B cell (primary cell): ENCODE data around the gene BLTP2. TPM values are rescaled to one million over a fixed set of nuclear protein-coding genes. Genes with fewer than 3 reads are reported as not detected.

Experiments
- ATAC-seq: fragments of 200-7000 bp; cut with Tn5 transposase; one replicate; pipeline ENCODE4 v1.10.0; 2021; ENCODE audit warnings: low read depth, mild to moderate bottlenecking, moderate number of reproducible peaks, moderate library complexity
- CTCF ChIA-PET: fragments of 350-600 bp; sonication (Branson Sonifier 250); formaldehyde crosslinking; loops from one replicate; lab custom pipeline; 2021; ENCODE audit warnings: antibody characterized with exemption, inconsistent platforms; lab: Charles Lee
- POLR2A ChIA-PET: fragments of 350-600 bp; sonication (Branson Sonifier 250); formaldehyde crosslinking; loops from one replicate; lab custom pipeline; 2021; ENCODE audit warnings: antibody characterized with exemption; lab: Charles Lee
- DNase-seq: peaks from one replicate; pipeline ENCODE4 v3.0.0; 2013
- H2AFZ ChIP-seq: 2 replicates; pipeline ENCODE4 v1.6.1; 2012; ENCODE audit warnings: mild to moderate bottlenecking, low read depth, low read length; ENCODE audit not compliant: insufficient read depth, poor library complexity, severe bottlenecking
- H3K27ac ChIP-seq, 2 donors: 1 replicate in 1 of 2; 2 replicates in 1 of 2; pipeline ENCODE4 v1.5.1; 2012 to 2013; ENCODE audit warnings: low read length in 2 of 2, mild to moderate bottlenecking in 2 of 2, moderate library complexity in 1 of 2
- H3K27me3 ChIP-seq, 4 experiments: fragments of 200-600 bp in 1 of 4; sonication (generic) in 1 of 4; replicated peaks in 1 of 4; 1 replicate in 2 of 4; 2 replicates in 2 of 4; pipeline versions ENCODE4 v1.6.1 to v1.7.0; 2013 to 2016; ENCODE audit warnings: low read length in 3 of 4, mild to moderate bottlenecking in 2 of 4, mixed read lengths in 1 of 4, moderate library complexity in 1 of 4; ENCODE audit not compliant: insufficient read depth in 4 of 4, control insufficient read depth in 3 of 4; ENCODE audit errors: control extremely low read depth in 1 of 4
- H3K36me3 ChIP-seq, 2 experiments: replicated peaks in 1 of 2; 1 replicate in 1 of 2; 2 replicates in 1 of 2; pipeline versions ENCODE4 v1.6.1 to v1.7.1; 2013; ENCODE audit warnings: low read length in 1 of 2; ENCODE audit not compliant: insufficient read depth in 2 of 2, control insufficient read depth in 1 of 2; ENCODE audit errors: control extremely low read depth in 1 of 2, extremely low read depth in 1 of 2
- H3K4me1 ChIP-seq, 2 donors: fragments of 200-600 bp in 1 of 2; sonication (generic) in 1 of 2; 1 replicate in 1 of 2; 2 replicates in 1 of 2; pipeline versions ENCODE4 v1.5.1 to v1.6.1; 2013 to 2017; ENCODE audit warnings: low read length in 2 of 2; ENCODE audit not compliant: control insufficient read depth in 2 of 2, insufficient read depth in 2 of 2
- H3K4me2 ChIP-seq: replicated peaks from 2 replicates; pipeline ENCODE3; 2012; ENCODE audit warnings: mild to moderate bottlenecking, low read depth, low read length; ENCODE audit not compliant: poor library complexity, severe bottlenecking
- H3K4me3 ChIP-seq, 5 experiments: fragments of 200-600 bp in 1 of 5; sonication (generic) in 1 of 5; 1 replicate in 3 of 5; 2 replicates in 2 of 5; pipeline versions ENCODE4 v1.5.1 to v1.7.0; 2011 to 2016; ENCODE audit warnings: low read length in 4 of 5, mild to moderate bottlenecking in 4 of 5, low read depth in 2 of 5, control low read depth in 1 of 5, moderate library complexity in 1 of 5; ENCODE audit not compliant: insufficient read depth in 1 of 5; ENCODE audit errors: control extremely low read depth in 1 of 5, extremely low read depth in 1 of 5
- H3K79me2 ChIP-seq: fragments of 200-600 bp; sonication (generic); one replicate; pipeline ENCODE4 v1.6.0; 2016; ENCODE audit warnings: low read length; ENCODE audit not compliant: control insufficient read depth, insufficient read depth
- H3K9ac ChIP-seq: fragments of 200-600 bp; sonication (generic); 2 replicates; pipeline ENCODE4 v1.6.1; 2017; ENCODE audit warnings: mild to moderate bottlenecking, low read length, moderate library complexity
- H3K9me3 ChIP-seq, 3 donors: one replicate each; pipeline versions ENCODE4 v1.6.1 to v1.7.1; 2013; ENCODE audit warnings: low read length in 2 of 3; ENCODE audit not compliant: control insufficient read depth in 2 of 3, insufficient read depth in 1 of 3; ENCODE audit errors: control extremely low read depth in 1 of 3
- H4K20me1 ChIP-seq: 2 replicates; pipeline ENCODE4 v1.6.0; 2012; ENCODE audit warnings: mild to moderate bottlenecking, low read length; ENCODE audit not compliant: insufficient read depth, control insufficient read depth, poor library complexity, severe bottlenecking
- H3K27ac Mint-ChIP-seq: one replicate; pipeline ENCODE4 v1.8.0; 2021; ENCODE audit warnings: mixed read lengths
- H3K27me3 Mint-ChIP-seq: one replicate; pipeline ENCODE4 v1.8.0; 2021; ENCODE audit warnings: mixed read lengths
- H3K4me1 Mint-ChIP-seq: one replicate; pipeline ENCODE4 v1.8.0; 2021; ENCODE audit warnings: mixed read lengths
- H3K4me3 Mint-ChIP-seq: one replicate; pipeline ENCODE4 v1.8.0; 2021; ENCODE audit warnings: mixed read lengths
- H3K9me3 Mint-ChIP-seq: one replicate; pipeline ENCODE4 v1.8.0; 2022; ENCODE audit warnings: mixed read lengths; ENCODE audit not compliant: insufficient read depth
- CTCF ChIP-seq: fragments of 200-600 bp; IDR thresholded peaks from one replicate; pipeline ENCODE4 v1.8.0; 2022; ENCODE audit warnings: antibody characterized with exemption, mild to moderate bottlenecking
- EZH2 ChIP-seq: IDR thresholded peaks from 2 replicates; pipeline ENCODE4 v1.6.1; 2012; ENCODE audit warnings: borderline replicate concordance, low read depth, mild to moderate bottlenecking, moderate library complexity, low read length; ENCODE audit not compliant: insufficient read depth, poor library complexity, severe bottlenecking
- WGBS: methylation state at CpG from one replicate; pipeline ENCODE4 v1.1.5; 2013; ENCODE audit warnings: missing lambda C conversion rate; ENCODE audit not compliant: insufficient coverage; 5-methylcytosine and 5-hydroxymethylcytosine counted together
- intact Hi-C: fragments of 100-400 bp; cut with micrococcal nuclease; formaldehyde crosslinking; loops from one replicate; pipeline ENCODE4 v1.10.0; 2022
- polyA plus RNA-seq: library from polyadenylated mRNA; depleted of rRNA; stranded (reverse); fragments of >200 nt; gene quantifications from 2 replicates; pipeline ENCODE4 v1.2.3, GENCODE V29; 2012
- total RNA-seq, 2 donors: library from RNA; stranded (reverse); fragments of 120-200 nt in 1 of 2; gene quantifications; 1 replicate in 1 of 2; 2 replicates in 1 of 2; pipeline versions ENCODE4 v1.2.3 to v1.2.4, GENCODE V29; 2013 to 2022

Gene BLTP2
- total and polyA plus RNA-seq, 2 donors (not counting 1 experiment from before 2014, with no cell fraction given) = 45.9 to 156 TPM

- Histone ChIP-seq H4K20me1 (no peaks in the 10 kb centered on the region), H3K79me2 (no peaks in the 10 kb centered on the region), H3K4me1 (peaks cover 22 to 33% of the 10 kb centered on the region in 2 donors), H3K27ac (peak within 1 kb of the TSS in 1 of 2 donors; percentile 46), H2AFZ (no peak within 1 kb of the TSS), H3K9ac (no peak within 1 kb of the TSS), H3K36me3 (peaks cover 8 to 69% of the 10 kb centered on the region in 2 experiments), H3K4me2 (peak within 1 kb of the TSS; percentile 16), H3K9me3 (no peaks in the 10 kb centered on the region), H3K4me3 (no peak within 1 kb of the TSS), H3K27me3 (no peaks in the 10 kb centered on the region)
- H3K9me3 Mint-ChIP-seq = no peaks in the 10 kb centered on the region
- no peaks in the 10 kb centered on the region for H3K27me3 Mint-ChIP-seq
- no peak for DNase-seq
- ATAC-seq = no peak
- ChIA-PET CTCF (interaction anchor here (0.6 to 15.2 kb wide), 6 partner anchors 35 to 117 kb away, joined by 3 to 220 read pairs (median 8); partner anchors contain the start of gene UNC119), POLR2A (no interaction called here)
- peaks cover 38% of the 10 kb centered on the region for H3K4me1 Mint-ChIP-seq
- no peak for TF ChIP-seq EZH2
- TF ChIP-seq CTCF = no peak
- H3K4me3 Mint-ChIP-seq = no peak within 1 kb of the TSS
- intact Hi-C loops = no loop called here
- 14% methylated on average over 1 of the region's 5 CpGs for WGBS
- peak within 1 kb of the TSS; percentile 32 for H3K27ac Mint-ChIP-seq
Observed at GRCh38 chr17:28613931-28614381, 31.0 kb downstream of the BLTP2 start, which contains the start of gene RSKR. Gene RSKR (minus strand): TSS chr17:28614185. CDS start chr17:28614161, 24 bp downstream.
